Astrocyte (in vitro differentiated cells and primary cell): Measurements from ENCODE around the gene IL10RA. TPM values are rescaled to one million over a fixed set of nuclear protein-coding genes. Genes with fewer than 3 reads are reported as not detected.

ENCODE experiments used
- DNase-seq: peaks from one replicate; pipeline ENCODE4 v3.0.0-alpha.2; 2010; ENCODE audit warnings: low read depth
- FAIRE-seq: peaks from 2 replicates; lab custom pipeline; 2011; peaks lifted over from hg19 to GRCh38; lab: Jason Lieb, UNC
- H2AFZ ChIP-seq: 2 replicates; pipeline ENCODE4 v1.6.0; 2012; ENCODE audit warnings: low read depth, low read length, inconsistent platforms
- H3K27ac ChIP-seq: 2 replicates; pipeline ENCODE4 v1.5.1; 2011; ENCODE audit warnings: low read depth, low read length, inconsistent platforms
- H3K27me3 ChIP-seq: 2 replicates; pipeline ENCODE4 v1.6.0; 2011; ENCODE audit warnings: low read length, inconsistent platforms; ENCODE audit not compliant: insufficient read depth
- H3K36me3 ChIP-seq: 2 replicates; pipeline ENCODE4 v1.5.1; 2011; ENCODE audit warnings: low read length, inconsistent platforms; ENCODE audit not compliant: insufficient read depth
- H3K4me1 ChIP-seq: 2 replicates; pipeline ENCODE4 v1.5.1; 2011; ENCODE audit warnings: low read length, inconsistent platforms; ENCODE audit not compliant: insufficient read depth
- H3K4me2 ChIP-seq: 2 replicates; pipeline ENCODE4 v1.6.0; 2012; ENCODE audit warnings: low read length, inconsistent platforms
- H3K4me3 ChIP-seq: 2 replicates; pipeline ENCODE4 v1.5.1; 2011; ENCODE audit warnings: low read depth, mild to moderate bottlenecking, low read length, inconsistent platforms; ENCODE audit not compliant: insufficient read depth
- H3K79me2 ChIP-seq: 2 replicates; pipeline ENCODE4 v1.6.0; 2012; ENCODE audit warnings: mild to moderate bottlenecking, low read length, inconsistent platforms; ENCODE audit not compliant: insufficient read depth
- H3K9ac ChIP-seq: 2 replicates; pipeline ENCODE4 v1.6.0; 2012; ENCODE audit warnings: mild to moderate bottlenecking, low read length, inconsistent platforms
- H3K9me3 ChIP-seq: 2 replicates; pipeline ENCODE4 v1.5.1; 2012; ENCODE audit warnings: low read depth, mild to moderate bottlenecking, low read length, inconsistent platforms; ENCODE audit not compliant: insufficient read depth
- H4K20me1 ChIP-seq: 2 replicates; pipeline ENCODE4 v1.6.0; 2012; ENCODE audit warnings: low read length, inconsistent platforms; ENCODE audit not compliant: insufficient read depth
- H3K27ac Mint-ChIP-seq: one replicate; pipeline ENCODE4 v1.8.0; 2021; ENCODE audit warnings: mild to moderate bottlenecking, mixed read lengths; ENCODE audit not compliant: unreplicated experiment
- H3K27me3 Mint-ChIP-seq: one replicate; pipeline ENCODE4 v1.8.0; 2021; ENCODE audit warnings: low read depth, mixed read lengths; ENCODE audit not compliant: unreplicated experiment
- H3K36me3 Mint-ChIP-seq: one replicate; pipeline ENCODE4 v1.8.0; 2021; ENCODE audit warnings: low read depth, mixed read lengths; ENCODE audit not compliant: unreplicated experiment
- H3K4me1 Mint-ChIP-seq: one replicate; pipeline ENCODE4 v1.8.0; 2021; ENCODE audit warnings: low read depth, mixed read lengths; ENCODE audit not compliant: unreplicated experiment
- H3K4me3 Mint-ChIP-seq: one replicate; pipeline ENCODE4 v1.8.0; 2021; ENCODE audit warnings: mild to moderate bottlenecking, moderate library complexity, mixed read lengths; ENCODE audit not compliant: unreplicated experiment
- H3K9me3 Mint-ChIP-seq: one replicate; pipeline ENCODE4 v1.8.0; 2021; ENCODE audit warnings: mild to moderate bottlenecking, mixed read lengths; ENCODE audit not compliant: unreplicated experiment
- EZH2 ChIP-seq: IDR thresholded peaks from 2 replicates; pipeline ENCODE4 v1.6.1; 2012; ENCODE audit warnings: mild to moderate bottlenecking, low read length, inconsistent platforms; ENCODE audit not compliant: insufficient read depth
- total RNA-seq: library from RNA; stranded (reverse); gene quantifications from 2 replicates; pipeline ENCODE4 v1.2.1, GENCODE V29; 2021
- TF ChIP-seq, protein P1 (sequence below): IDR thresholded peaks from 2 replicates; pipeline ENCODE4 v1.5.1; 2011; ENCODE audit warnings: low read depth, mild to moderate bottlenecking, inconsistent platforms, low read length, moderate library complexity; ENCODE audit not compliant: insufficient read depth

IL10RA gene
- total RNA-seq, 1 donor from 2014 or later, result 0.73 TPM

DNA sequence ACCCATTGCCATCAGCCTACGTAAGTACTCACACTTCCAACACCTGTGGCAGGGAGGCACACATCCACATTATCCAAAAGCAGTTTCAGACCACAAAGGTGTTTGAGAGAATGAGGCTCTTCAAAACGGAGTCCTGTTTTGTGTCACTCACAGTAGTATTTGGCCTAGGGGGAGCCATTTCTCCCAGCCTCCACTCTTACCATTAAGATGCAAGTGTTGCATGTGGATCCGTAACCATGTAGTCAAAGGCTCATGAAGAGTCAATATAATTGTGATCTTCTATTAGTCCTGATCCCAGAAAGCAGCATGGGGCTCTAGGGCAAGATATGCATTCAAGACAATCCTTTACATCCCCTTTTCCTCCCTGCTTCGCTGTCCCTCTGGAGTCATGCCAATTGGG, 41.5 kb downstream of the IL10RA start:
- H3K36me3 ChIP-seq, result no peaks in the 10 kb centered on the region
- no peaks in the 10 kb centered on the region for H3K79me2 ChIP-seq
- Mint-ChIP-seq H3K9me3 (no peaks in the 10 kb centered on the region), H3K4me1 (no peaks in the 10 kb centered on the region), H3K4me3 (no peak overlapping the region), H3K27ac (no peak overlapping the region), H3K27me3 (peaks cover 28% of the 10 kb centered on the region), H3K36me3 (no peaks in the 10 kb centered on the region)
- H3K27ac ChIP-seq, result no peak overlapping the region
- H3K27me3 ChIP-seq, result no peaks in the 10 kb centered on the region
- DNase-seq (no peak), FAIRE-seq (no peak)
- no peak overlapping the region for H3K4me3 ChIP-seq
- TF ChIP-seq EZH2, result no peak
- TF ChIP-seq, protein P1, sequence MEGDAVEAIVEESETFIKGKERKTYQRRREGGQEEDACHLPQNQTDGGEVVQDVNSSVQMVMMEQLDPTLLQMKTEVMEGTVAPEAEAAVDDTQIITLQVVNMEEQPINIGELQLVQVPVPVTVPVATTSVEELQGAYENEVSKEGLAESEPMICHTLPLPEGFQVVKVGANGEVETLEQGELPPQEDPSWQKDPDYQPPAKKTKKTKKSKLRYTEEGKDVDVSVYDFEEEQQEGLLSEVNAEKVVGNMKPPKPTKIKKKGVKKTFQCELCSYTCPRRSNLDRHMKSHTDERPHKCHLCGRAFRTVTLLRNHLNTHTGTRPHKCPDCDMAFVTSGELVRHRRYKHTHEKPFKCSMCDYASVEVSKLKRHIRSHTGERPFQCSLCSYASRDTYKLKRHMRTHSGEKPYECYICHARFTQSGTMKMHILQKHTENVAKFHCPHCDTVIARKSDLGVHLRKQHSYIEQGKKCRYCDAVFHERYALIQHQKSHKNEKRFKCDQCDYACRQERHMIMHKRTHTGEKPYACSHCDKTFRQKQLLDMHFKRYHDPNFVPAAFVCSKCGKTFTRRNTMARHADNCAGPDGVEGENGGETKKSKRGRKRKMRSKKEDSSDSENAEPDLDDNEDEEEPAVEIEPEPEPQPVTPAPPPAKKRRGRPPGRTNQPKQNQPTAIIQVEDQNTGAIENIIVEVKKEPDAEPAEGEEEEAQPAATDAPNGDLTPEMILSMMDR, result no peak
- no peaks in the 10 kb centered on the region for H3K9me3 ChIP-seq
- H3K4me2 ChIP-seq, result no peak overlapping the region
- no peaks in the 10 kb centered on the region for H3K4me1 ChIP-seq
- H2AFZ ChIP-seq, result no peak overlapping the region
- no peak overlapping the region for H3K9ac ChIP-seq
- H4K20me1 ChIP-seq, result no peaks in the 10 kb centered on the region

DNA sequence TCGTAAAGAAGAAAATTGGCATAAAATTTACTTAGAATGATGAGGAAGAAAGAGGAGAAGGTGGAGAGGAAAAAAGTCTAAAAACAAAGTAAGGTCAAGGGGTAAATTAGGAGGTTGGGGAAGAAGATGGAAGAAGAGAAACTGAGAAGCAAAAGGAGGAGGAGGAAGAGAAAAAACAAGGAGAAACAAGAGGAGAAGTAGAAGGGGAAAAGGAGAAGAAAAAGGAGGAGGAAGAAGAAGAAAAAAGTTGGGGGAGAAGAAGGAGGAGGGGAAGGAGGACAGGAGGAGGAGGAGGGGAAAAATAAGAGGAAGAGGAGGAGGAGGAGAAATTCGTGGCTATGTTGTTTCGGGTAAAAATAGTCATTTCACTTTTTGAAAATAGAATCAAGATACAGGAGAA, 42.4 kb downstream of the IL10RA start:
- TF ChIP-seq, protein P1, result no peak
- no peak for TF ChIP-seq EZH2
- no peak overlapping the region for H3K4me3 ChIP-seq
- Mint-ChIP-seq H3K4me3 (no peak overlapping the region), H3K36me3 (no peaks in the 10 kb centered on the region), H3K27ac (no peak overlapping the region), H3K4me1 (no peaks in the 10 kb centered on the region), H3K9me3 (no peaks in the 10 kb centered on the region), H3K27me3 (peaks cover 28% of the 10 kb centered on the region)
- H3K4me1 ChIP-seq, result no peaks in the 10 kb centered on the region
- no peaks in the 10 kb centered on the region for H3K27me3 ChIP-seq
- no peak overlapping the region for H3K9ac ChIP-seq
- no peaks in the 10 kb centered on the region for H3K9me3 ChIP-seq
- no peak for FAIRE-seq
- DNase-seq, result no peak
- no peaks in the 10 kb centered on the region for H3K36me3 ChIP-seq
- no peaks in the 10 kb centered on the region for H4K20me1 ChIP-seq
- no peak overlapping the region for H2AFZ ChIP-seq
- H3K79me2 ChIP-seq, result no peaks in the 10 kb centered on the region
- H3K27ac ChIP-seq, result no peak overlapping the region
- H3K4me2 ChIP-seq, result no peak overlapping the region

DNA sequence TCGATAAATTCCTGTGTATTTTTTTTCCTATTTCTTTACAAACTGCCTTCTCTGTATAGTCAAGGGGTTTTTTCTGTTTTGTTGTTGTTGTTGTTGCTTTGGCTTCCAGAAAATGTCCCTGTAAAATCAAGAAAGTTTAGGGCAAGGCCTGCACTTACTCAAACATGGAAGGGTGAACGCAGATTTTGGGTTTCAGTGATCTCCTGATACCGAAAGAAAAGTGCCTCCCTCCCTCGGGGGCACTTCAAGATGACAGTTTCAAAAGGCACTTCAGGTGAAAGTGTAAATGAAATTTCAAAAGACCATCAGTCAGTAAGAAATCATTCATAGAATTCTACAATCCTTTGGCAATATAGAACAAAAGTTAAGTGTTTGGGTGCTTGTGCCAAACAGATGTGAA, 47.2 kb downstream of the IL10RA start:
- no peaks in the 10 kb centered on the region for H3K36me3 Mint-ChIP-seq
- Histone ChIP-seq H3K27ac (no peak overlapping the region), H3K4me2 (no peak overlapping the region), H2AFZ (no peak overlapping the region), H3K9me3 (no peaks in the 10 kb centered on the region), H3K4me3 (no peak overlapping the region), H3K27me3 (no peaks in the 10 kb centered on the region), H3K79me2 (no peaks in the 10 kb centered on the region), H3K4me1 (no peaks in the 10 kb centered on the region), H4K20me1 (no peaks in the 10 kb centered on the region), H3K9ac (no peak overlapping the region), H3K36me3 (no peaks in the 10 kb centered on the region)
- H3K4me1 Mint-ChIP-seq, result no peaks in the 10 kb centered on the region
- TF ChIP-seq EZH2, result no peak
- TF ChIP-seq, protein P1, result no peak
- no peak overlapping the region for H3K4me3 Mint-ChIP-seq
- no peak overlapping the region for H3K27ac Mint-ChIP-seq
- FAIRE-seq (no peak), DNase-seq (no peak)
- H3K9me3 Mint-ChIP-seq, result no peaks in the 10 kb centered on the region
- H3K27me3 Mint-ChIP-seq, result peaks cover 37% of the 10 kb centered on the region
